SHP77 (cell line): ENCODE data around the gene GGPS1.
A peak's percentile ranks its signal among the peaks of the same experiment; 100 is the strongest.
"Not testable (repeated sequence)": the region's sequence is repeated elsewhere in the genome, so short reads cannot be mapped to it uniquely, and the experiment has no call there.

Source experiments
- DNase-seq, 2 experiments: peaks; one replicate each; lab custom pipeline; 2025; lab: John Stamatoyannopoulos, UW

Gene GGPS1

GRCh38 chr1:235328271-235329138, at the start of gene GGPS1:
Gene GGPS1, plus strand, starts transcription at chr1:235328570. Its CDS starts 6,695 bp downstream, at chr1:235335265.
- peak; percentile 99 to 100 for DNase-seq

DNA sequence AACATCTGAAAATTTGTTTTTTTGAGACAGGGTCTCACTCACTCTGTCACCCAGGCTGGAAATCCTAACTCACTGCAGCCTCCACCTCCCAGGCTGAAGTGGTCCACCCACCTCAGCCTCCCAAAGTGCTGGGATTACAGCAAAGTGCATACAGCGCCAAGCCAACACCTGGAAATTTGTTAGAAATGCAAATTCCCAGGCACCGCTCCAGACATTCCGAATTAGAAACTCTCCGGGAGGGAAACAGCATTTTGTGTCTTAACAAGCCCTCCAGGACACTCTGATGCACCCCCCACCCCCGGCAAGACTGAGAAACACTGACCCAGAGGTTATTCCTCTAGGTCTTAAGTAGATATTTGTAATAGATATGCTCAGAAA, 49.5 kb upstream of the GGPS1 start:
- DNase-seq = no peak

DNA sequence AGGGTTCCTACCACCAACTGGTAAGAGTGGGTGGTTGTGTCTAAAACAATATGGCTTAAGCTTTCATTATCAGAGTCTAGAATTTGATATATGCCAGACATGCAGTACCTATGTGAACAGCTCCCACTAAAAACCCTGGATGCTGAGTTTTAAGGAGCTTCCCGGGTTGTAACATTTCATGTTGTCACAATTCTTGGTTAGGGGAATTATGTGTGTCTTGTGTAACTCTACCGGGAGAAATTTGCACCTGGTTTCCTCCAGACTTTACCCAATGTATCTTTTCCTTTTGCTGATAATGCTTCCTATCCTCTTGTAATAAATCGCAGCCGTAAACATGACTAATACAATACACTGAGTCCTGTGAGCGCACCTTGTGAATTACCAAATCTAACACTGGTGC, 48.7 kb upstream of the GGPS1 start:
- DNase-seq = no peak

- no peak for DNase-seq
Observed at GRCh38 chr1:235280467-235280866, 47.9 kb upstream of the GGPS1 start.

DNA sequence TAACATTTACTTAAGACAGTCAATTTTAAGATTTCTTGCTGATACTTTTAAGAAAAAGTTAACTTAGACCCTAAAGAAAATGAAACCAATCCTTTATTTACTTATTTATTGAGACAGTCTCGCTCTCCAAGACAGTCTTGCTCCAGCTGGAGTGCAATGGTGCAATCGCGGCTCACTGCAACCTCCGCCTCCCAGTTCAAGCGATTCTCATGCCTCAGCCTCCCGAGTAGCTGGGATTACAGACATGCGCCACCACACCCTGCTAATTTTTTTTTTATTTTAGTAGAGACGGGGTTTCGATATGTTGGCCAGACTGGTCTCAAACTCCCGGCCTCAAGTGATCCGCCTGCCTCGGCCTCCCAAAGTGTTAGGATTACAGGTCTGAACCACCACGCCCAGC, 44.7 kb upstream of the GGPS1 start:
- DNase-seq = not testable (repeated sequence)

DNA sequence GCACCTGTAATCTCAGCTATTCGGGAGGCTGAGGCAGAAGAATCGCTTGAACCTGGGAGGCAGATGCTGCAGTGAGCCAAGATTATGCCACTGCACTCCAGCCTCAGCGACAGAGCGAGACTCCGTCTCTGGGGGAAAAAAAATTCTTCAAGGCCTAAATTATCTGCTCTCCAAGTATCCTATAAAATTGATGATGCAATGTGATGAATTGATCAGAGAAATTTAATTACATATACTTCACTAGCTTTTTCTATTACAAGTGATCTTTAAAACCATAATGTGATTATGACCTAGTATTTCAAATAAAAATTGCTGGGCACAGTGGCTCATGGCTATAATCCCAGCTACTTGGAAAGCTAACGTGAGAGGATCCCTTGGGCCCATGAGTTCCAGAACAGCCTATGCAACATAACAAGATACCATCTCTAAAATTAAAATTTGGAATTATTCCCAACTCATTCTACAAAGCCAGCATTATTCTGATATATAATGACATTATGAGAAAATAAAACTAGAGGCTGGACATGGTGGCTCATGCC, 44.1 kb upstream of the GGPS1 start:
- no peak for DNase-seq

- DNase-seq = no peak
Observed at GRCh38 chr1:235286667-235287066, 41.7 kb upstream of the GGPS1 start.

GRCh38 chr1:235287208-235287882, 41.0 kb upstream of the GGPS1 start:
- no peak for DNase-seq

GRCh38 chr1:235289859-235290739, 38.3 kb upstream of the GGPS1 start:
- no peak for DNase-seq

- no peak for DNase-seq
Observed at GRCh38 chr1:235290740-235291502, 37.4 kb upstream of the GGPS1 start.

GRCh38 chr1:235291599-235292091, 36.7 kb upstream of the GGPS1 start:
- no peak for DNase-seq

GRCh38 chr1:235292790-235293189, 35.6 kb upstream of the GGPS1 start:
- no peak for DNase-seq

DNA sequence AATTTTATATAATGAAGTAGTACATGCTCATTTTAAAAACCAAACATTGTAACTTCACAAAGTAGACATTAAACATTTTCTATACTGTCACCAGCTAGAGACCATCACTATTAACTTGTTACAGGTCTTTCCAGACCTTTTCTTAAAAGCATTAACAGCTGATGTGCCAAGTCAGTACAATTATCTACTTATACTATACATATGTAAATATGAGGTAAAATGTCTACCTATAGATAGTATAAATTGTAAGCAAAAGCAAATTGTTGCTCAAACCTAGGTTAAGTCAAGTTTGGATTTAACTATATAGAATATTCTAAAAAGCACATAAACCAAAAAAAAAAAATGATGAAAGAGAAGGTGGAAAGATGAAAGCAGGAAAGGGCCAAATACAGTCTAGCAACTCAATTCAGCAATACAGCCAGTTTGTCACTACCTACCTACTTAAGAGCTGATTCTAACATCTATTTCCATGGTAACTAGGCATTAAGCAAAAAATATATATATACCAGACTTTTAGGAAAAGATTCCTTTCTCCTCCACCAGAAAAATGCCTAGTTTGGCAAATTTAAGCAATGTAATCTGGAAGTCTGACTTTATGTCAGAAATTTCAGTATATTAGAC, 34.9 kb upstream of the GGPS1 start:
- DNase-seq = no peak

GRCh38 chr1:235295902-235296350, 32.4 kb upstream of the GGPS1 start:
- DNase-seq = no peak

DNA sequence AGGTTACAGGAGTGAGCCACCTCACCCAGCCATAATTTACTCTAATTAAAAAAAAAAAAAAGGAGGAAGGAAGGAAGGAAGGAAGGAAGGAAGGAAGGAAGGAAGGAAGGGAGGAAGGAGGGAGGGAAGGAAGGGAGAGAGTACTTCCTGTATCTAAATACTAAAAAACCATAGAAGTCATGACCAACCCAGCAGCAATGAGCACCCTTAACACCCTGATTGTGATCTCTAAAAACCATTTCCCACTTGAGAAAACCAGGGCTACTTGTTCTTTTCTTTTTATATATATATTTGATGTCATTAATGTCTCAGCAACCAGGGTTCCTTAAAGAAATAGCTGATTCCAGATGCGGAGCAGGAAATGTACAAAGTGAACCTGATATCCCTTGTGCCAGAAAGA, 31.6 kb upstream of the GGPS1 start:
- DNase-seq = no peak

- DNase-seq = no peak
Observed at GRCh38 chr1:235297579-235297978, 30.8 kb upstream of the GGPS1 start.

- DNase-seq = no peak
Observed at GRCh38 chr1:235298758-235299157, 29.6 kb upstream of the GGPS1 start.

GRCh38 chr1:235299169-235299858, 29.1 kb upstream of the GGPS1 start:
- no peak for DNase-seq

- DNase-seq = no peak
Observed at GRCh38 chr1:235302143-235302542, 26.2 kb upstream of the GGPS1 start.
